H1 (cell line): Measurements from ENCODE around the gene SRRM3. TPM values are rescaled to one million over a fixed set of nuclear protein-coding genes. Genes with fewer than 3 reads are reported as not detected.
A peak's percentile ranks its signal among the peaks of the same experiment; 100 is the strongest.

Source experiments
- CTCF ChIA-PET: fragments of 300-600 bp; sonication (Branson Sonifier 250); formaldehyde crosslinking; loops from one replicate; lab custom pipeline; 2021; ENCODE audit not compliant: partially characterized antibody; lab: Charles Lee
- POLR2A ChIA-PET: fragments of 300-600 bp; sonication (Branson Sonifier 250); formaldehyde crosslinking; loops from one replicate; lab custom pipeline; 2021; ENCODE audit warnings: inconsistent platforms; ENCODE audit not compliant: partially characterized antibody; lab: Charles Lee
- DNase-seq, 2 experiments: peaks; one replicate each; pipeline versions ENCODE4 v3.0.0 to v3.0.0-alpha.2; 2010 to 2022; ENCODE audit warnings: low spot score in 2 of 2, low read depth in 1 of 2, mixed read lengths in 1 of 2
- FAIRE-seq: peaks from 2 replicates; lab custom pipeline; 2011; peaks lifted over from hg19 to GRCh38; lab: Jason Lieb, UNC
- H2AFZ ChIP-seq: 2 replicates; pipeline ENCODE4 v1.8.1; 2012; ENCODE audit warnings: low read length, inconsistent platforms
- H2AK5ac ChIP-seq: 2 replicates; pipeline ENCODE4 v1.6.1; 2013; ENCODE audit warnings: low read depth, low read length
- H2BK120ac ChIP-seq: replicated peaks from 2 replicates; pipeline ENCODE3; 2013; ENCODE audit warnings: low read depth, low read length, inconsistent platforms
- H2BK12ac ChIP-seq: 2 replicates; pipeline ENCODE4 v1.6.1; 2013; ENCODE audit warnings: low read depth, low read length
- H2BK15ac ChIP-seq: 2 replicates; pipeline ENCODE4 v1.6.1; 2013; ENCODE audit warnings: low read length
- H2BK20ac ChIP-seq: 2 replicates; pipeline ENCODE4 v1.6.1; 2013; ENCODE audit warnings: low read length
- H2BK5ac ChIP-seq: 2 replicates; pipeline ENCODE4 v1.6.1; 2013; ENCODE audit warnings: low read depth, low read length
- H3K14ac ChIP-seq: 2 replicates; pipeline ENCODE4 v1.6.1; 2013; ENCODE audit warnings: inconsistent platforms; ENCODE audit not compliant: insufficient read length
- H3K18ac ChIP-seq: 2 replicates; pipeline ENCODE4 v1.6.1; 2013; ENCODE audit warnings: low read length; ENCODE audit errors: extremely low read depth
- H3K23ac ChIP-seq: 2 replicates; pipeline ENCODE4 v1.6.1; 2013; ENCODE audit warnings: inconsistent platforms; ENCODE audit not compliant: insufficient read length
- H3K23me2 ChIP-seq: 2 replicates; pipeline ENCODE4 v1.6.1; 2013; ENCODE audit warnings: low read depth, low read length
- H3K27ac ChIP-seq: 2 replicates; pipeline ENCODE4 v1.6.1; 2011; ENCODE audit warnings: low read depth, low read length, inconsistent platforms
- H3K27me3 ChIP-seq, 4 experiments: replicated peaks in 1 of 4; 1 replicate in 1 of 4; 2 replicates in 3 of 4; pipeline versions ENCODE4 v1.6.1 to v1.8.1; 2011 to 2013; ENCODE audit warnings: low read length in 3 of 4, mild to moderate bottlenecking in 3 of 4, inconsistent platforms in 2 of 4, mixed read lengths in 2 of 4, moderate library complexity in 1 of 4; ENCODE audit not compliant: control insufficient read depth in 3 of 4, insufficient read depth in 3 of 4; ENCODE audit errors: extremely low read depth in 1 of 4
- H3K36me3 ChIP-seq, 4 experiments: 2 replicates each; pipeline versions ENCODE4 v1.6.1 to v1.8.1; 2011 to 2013; ENCODE audit warnings: mild to moderate bottlenecking in 4 of 4, low read length in 3 of 4, moderate library complexity in 2 of 4, control low read depth in 1 of 4, inconsistent platforms in 1 of 4; ENCODE audit not compliant: insufficient read depth in 4 of 4, control insufficient read depth in 2 of 4
- H3K4ac ChIP-seq: replicated peaks from 2 replicates; pipeline ENCODE3; 2013; ENCODE audit warnings: low read length, low read depth, mixed read lengths, inconsistent platforms; ENCODE audit not compliant: insufficient read length
- H3K4me1 ChIP-seq, 4 experiments: replicated peaks in 1 of 4; 1 replicate in 1 of 4; 2 replicates in 3 of 4; pipeline versions ENCODE4 v1.6.1 to v1.8.1; 2011 to 2013; ENCODE audit warnings: low read length in 3 of 4, inconsistent platforms in 2 of 4, mixed read lengths in 1 of 4; ENCODE audit not compliant: insufficient read depth in 4 of 4, control insufficient read depth in 3 of 4
- H3K4me2 ChIP-seq, 2 experiments: 2 replicates each; pipeline versions ENCODE4 v1.6.1 to v1.8.1; 2011 to 2013; ENCODE audit warnings: low read depth in 2 of 2, low read length in 2 of 2, control low read depth in 1 of 2, inconsistent platforms in 1 of 2, mild to moderate bottlenecking in 1 of 2; ENCODE audit not compliant: insufficient read depth in 1 of 2
- H3K4me3 ChIP-seq, 4 experiments: fragments of 200-600, 300-600 bp in 1 of 4; sonication (generic), shearing (Covaris generic), sonication (Bioruptor Twin) in 1 of 4; 2 replicates each; pipeline versions ENCODE4 v1.5.1 to v1.8.1; 2011 to 2016; ENCODE audit warnings: low read length in 4 of 4, low read depth in 3 of 4, control low read depth in 2 of 4, inconsistent platforms in 2 of 4, mild to moderate bottlenecking in 2 of 4, mixed read lengths in 1 of 4, moderate library complexity in 1 of 4; ENCODE audit not compliant: insufficient read depth in 2 of 4; ENCODE audit errors: extremely low read depth in 1 of 4
- H3K56ac ChIP-seq: replicated peaks from 2 replicates; pipeline ENCODE3; 2013; ENCODE audit warnings: low read depth, mild to moderate bottlenecking, mixed read lengths, low read length, inconsistent platforms; ENCODE audit not compliant: insufficient read length
- H3K79me1 ChIP-seq: 2 replicates; pipeline ENCODE4 v1.6.1; 2013; ENCODE audit warnings: low read depth, low read length, control low read depth
- H3K79me2 ChIP-seq, 2 experiments: 2 replicates each; pipeline versions ENCODE4 v1.6.1 to v1.8.1; 2012 to 2013; ENCODE audit warnings: low read length in 2 of 2, mild to moderate bottlenecking in 2 of 2, inconsistent platforms in 1 of 2; ENCODE audit not compliant: insufficient read depth in 2 of 2, control insufficient read depth in 1 of 2
- H3K9ac ChIP-seq, 4 experiments: replicated peaks in 1 of 4; 1 replicate in 1 of 4; 2 replicates in 3 of 4; pipeline versions ENCODE4 v1.6.1 to v1.8.1; 2011 to 2013; ENCODE audit warnings: low read depth in 3 of 4, low read length in 3 of 4, control low read depth in 2 of 4, mild to moderate bottlenecking in 2 of 4, moderate library complexity in 2 of 4, inconsistent platforms in 1 of 4; ENCODE audit errors: extremely low read depth in 1 of 4
- H3K9me3 ChIP-seq, 2 experiments: 2 replicates each; pipeline versions ENCODE4 v1.6.1 to v1.8.1; 2012 to 2013; ENCODE audit warnings: mild to moderate bottlenecking in 2 of 2, moderate library complexity in 2 of 2, control low read depth in 1 of 2, inconsistent platforms in 1 of 2, low read depth in 1 of 2, low read length in 1 of 2, mixed read lengths in 1 of 2; ENCODE audit not compliant: insufficient read depth in 2 of 2
- H4K20me1 ChIP-seq, 2 experiments: replicated peaks in 1 of 2; 2 replicates each; pipeline versions ENCODE3 to v1.8.1; 2011 to 2013; ENCODE audit warnings: inconsistent platforms in 2 of 2, low read length in 2 of 2, mild to moderate bottlenecking in 1 of 2; ENCODE audit not compliant: insufficient read depth in 2 of 2, control insufficient read depth in 1 of 2
- H4K5ac ChIP-seq: 2 replicates; pipeline ENCODE4 v1.6.1; 2013; ENCODE audit warnings: low read length, low read depth, mixed read lengths, inconsistent platforms; ENCODE audit not compliant: insufficient read length
- H4K8ac ChIP-seq: 2 replicates; pipeline ENCODE4 v1.8.0; 2013; ENCODE audit warnings: mild to moderate bottlenecking, moderate library complexity, low read length, inconsistent platforms; ENCODE audit not compliant: insufficient read depth; ENCODE audit errors: extremely low read depth
- H4K91ac ChIP-seq: replicated peaks from 2 replicates; pipeline ENCODE3; 2013; ENCODE audit warnings: low read length, mixed read lengths, inconsistent platforms; ENCODE audit not compliant: insufficient read length
- ASH2L ChIP-seq: fragments of 200-600, 300-600 bp; sonication (generic); IDR thresholded peaks from one replicate; pipeline ENCODE4 v1.7.1; 2017; ENCODE audit warnings: low read length
- BCL11A ChIP-seq, 2 experiments: IDR thresholded peaks; one replicate each; pipeline ENCODE4 v1.6.1; 2011; ENCODE audit warnings: low read depth in 2 of 2, low read length in 2 of 2, mild to moderate bottlenecking in 2 of 2
- CHD1 ChIP-seq: IDR thresholded peaks from 2 replicates; pipeline ENCODE4 v1.6.1; 2012; ENCODE audit warnings: low read depth, low read length, improper control_type of control experiment
- CHD2 ChIP-seq: IDR thresholded peaks from 2 replicates; pipeline ENCODE4 v1.6.1; 2012; ENCODE audit warnings: low read length, improper control_type of control experiment
- CTBP2 ChIP-seq: IDR thresholded peaks from 2 replicates; pipeline ENCODE4 v1.7.0; 2011; ENCODE audit warnings: borderline replicate concordance, mild to moderate bottlenecking, moderate library complexity, mixed read lengths, low read length; ENCODE audit not compliant: insufficient read depth, insufficient read length
- KDM4A ChIP-seq: IDR thresholded peaks from one replicate; pipeline ENCODE4 v1.7.1; 2012; ENCODE audit warnings: low read depth, mild to moderate bottlenecking, moderate library complexity, low read length, inconsistent platforms; ENCODE audit not compliant: severe bottlenecking
- POLR2A ChIP-seq, 2 experiments: IDR thresholded peaks; 1 replicate in 1 of 2; 2 replicates in 1 of 2; pipeline ENCODE4 v1.6.1; 2011; ENCODE audit warnings: low read depth in 2 of 2, low read length in 2 of 2, mild to moderate bottlenecking in 2 of 2; ENCODE audit errors: control extremely low read depth in 1 of 2
- POU5F1 ChIP-seq: IDR thresholded peaks from 2 replicates; pipeline ENCODE4 v1.6.1; 2011; ENCODE audit warnings: low read depth, mild to moderate bottlenecking, low read length, moderate library complexity
- SIN3A ChIP-seq, 2 experiments: IDR thresholded peaks in 1 of 2; conservative IDR thresholded peaks in 1 of 2; 2 replicates each; pipeline ENCODE4 v1.6.1; 2011 to 2012; ENCODE audit warnings: low read length in 2 of 2, improper control_type of control experiment in 1 of 2, low read depth in 1 of 2, mild to moderate bottlenecking in 1 of 2
- SRF ChIP-seq: IDR thresholded peaks from 2 replicates; pipeline ENCODE4 v1.6.1; 2011; ENCODE audit warnings: mild to moderate bottlenecking, low read depth, low read length, moderate library complexity
- TAF1 ChIP-seq: IDR thresholded peaks from 2 replicates; pipeline ENCODE4 v1.6.1; 2011; ENCODE audit warnings: mild to moderate bottlenecking, low read depth, low read length
- WGBS, 2 experiments: shearing (Covaris generic) in 1 of 2; methylation state at CpG; one replicate each; pipeline versions ENCODE4 v1.1.6 to v1.1.7; 2013 to 2015; ENCODE audit warnings: low lambda C conversion rate in 2 of 2, mixed read lengths in 2 of 2, inconsistent platforms in 1 of 2, low coverage in 1 of 2, missing lambda C conversion rate in 1 of 2; ENCODE audit not compliant: insufficient replicate concordance in 2 of 2, insufficient coverage in 1 of 2, insufficient read length in 1 of 2; ENCODE audit errors: extremely low coverage in 1 of 2, missing lambda C conversion rate in 1 of 2; 5-methylcytosine and 5-hydroxymethylcytosine counted together
- polyA plus RNA-seq, 7 experiments: library from polyadenylated mRNA; depleted of rRNA in 3 of 7; stranded (reverse) in 5 of 7; unstranded in 2 of 7; fragments of >200 nt in 5 of 7; fragments of 200-250 nt in 2 of 7; gene quantifications; 1 replicate in 5 of 7; 2 replicates in 1 of 7; 4 replicates in 1 of 7; pipeline versions ENCODE4 v1.2.1 to v1.2.3, GENCODE V29; 2011 to 2013; ENCODE audit warnings: missing spikeins in 2 of 7, mixed read lengths in 2 of 7
- total RNA-seq: library from RNA; stranded (reverse); fragmentation: NEBNext Ultra II Directional; extraction: Animal tissue kit (Norgen Biotek cat#: 25700); gene quantifications from 2 replicates; pipeline ENCODE4 v1.2.1, GENCODE V29; 2021

SRRM3 gene
- total and polyA plus RNA-seq, 2 of the 8 experiments (the other 6 are each of a cell fraction or from before 2014, with no cell fraction given): 10.4 to 17.4 TPM

GRCh38 chr7:76259124-76260093, 57.7 kb downstream of the SRRM3 start:
- CTCF ChIA-PET: interaction anchor here (0.6 to 1.0 kb wide), 2 partner anchors 81 to 197 kb away, joined by 3 to 6 read pairs; no protein-coding TSS in a partner anchor
- H4K20me1 ChIP-seq: no peaks in the 10 kb centered on the region
- H4K8ac ChIP-seq: peak overlapping the region; percentile 88
- H2BK12ac ChIP-seq: no peak overlapping the region
- H3K79me1 ChIP-seq: no peaks in the 10 kb centered on the region; the same call in 1 of the 2 replicates
- no peaks in the 10 kb centered on the region for H3K79me2 ChIP-seq
- no peak overlapping the region for H2AK5ac ChIP-seq
- H4K5ac ChIP-seq: peak overlapping the region; percentile 58
- peaks cover 4% of the 10 kb centered on the region; the same call in 1 of the 2 replicates for H3K23me2 ChIP-seq
- H3K4me2 ChIP-seq: peak overlapping the region; percentile 78 to 88
- no peaks in the 10 kb centered on the region for H3K27me3 ChIP-seq
- 26% methylated on average over 27 of the region's 50 CpGs; no CpG with 5 or more reads in 1 of the 2 experiments for WGBS, 2 experiments
- FAIRE-seq (no peak), DNase-seq (no peak)
- no peaks in the 10 kb centered on the region for H3K9me3 ChIP-seq
- H2BK15ac ChIP-seq: 0 out of 2 replicates have a peak overlapping the region, but pooled peaks have one; percentile 46
- H4K91ac ChIP-seq: no peak overlapping the region
- POLR2A ChIA-PET: interaction anchor here (0.7 to 1.0 kb wide), 3 partner anchors 27 to 57 kb away, joined by 3 to 4 read pairs (median 3); no protein-coding TSS in a partner anchor
- peaks cover 0 to 3% (median 0%) of the 10 kb centered on the region in 4 experiments; a peak in 2 of 8 replicates for H3K36me3 ChIP-seq
- H3K4me3 ChIP-seq: peak overlapping the region; percentile 47 to 75 (median 60)
- no peak overlapping the region for H2BK20ac ChIP-seq
- peak overlapping the region; percentile 47; the same call in 1 of the 2 replicates for H3K27ac ChIP-seq
- H3K14ac ChIP-seq: no peak overlapping the region
- peak overlapping the region; percentile 60; the same call in 1 of the 2 replicates for H3K18ac ChIP-seq
- no peak overlapping the region for H2AFZ ChIP-seq
- peak overlapping the region; percentile 42 for H3K56ac ChIP-seq
- H2BK5ac ChIP-seq: peak overlapping the region; percentile 44; the same call in 1 of the 2 replicates
- peak overlapping the region; percentile 64 to 81 (median 74) for H3K9ac ChIP-seq
- H3K4me1 ChIP-seq: peaks cover 3 to 29% (median 17%) of the 10 kb centered on the region in 4 experiments
- H3K4ac ChIP-seq: peak overlapping the region; percentile 78
- no peak overlapping the region for H3K23ac ChIP-seq
- no peak overlapping the region for H2BK120ac ChIP-seq
- TF ChIP-seq POU5F1 (no peak), CHD2 (no peak), KDM4A (peak; percentile 31), SIN3A (conservative IDR thresholded peaks at IDR 0.05 in 1 of 2, IDR thresholded peaks at IDR 0.05 in 1 of 2; ENCODE audit: low read depth in 1 of 2, low read length in 2 of 2) (no peak), POLR2A (IDR thresholded peaks at IDR 0.05; ENCODE audit: control extremely low read depth in 1 of 2, low read depth in 2 of 2, low read length in 2 of 2) (no peak; a peak in 1 of 3 replicates), SRF (no peak), CHD1 (no peak), CTBP2 (no peak), TAF1 (no peak), ASH2L (no peak), BCL11A (IDR thresholded peaks at IDR 0.05; ENCODE audit: low read depth in 2 of 2, low read length in 2 of 2) (no peak)
